Panc1 (cell line): ENCODE results near the gene RUFY1. TPM values are rescaled to one million over a fixed set of nuclear protein-coding genes. Genes with fewer than 3 reads are reported as not detected.

Experiments used
- ATAC-seq: fragments of 200-7000 bp; cut with Tn5 transposase; 2 replicates; pipeline ENCODE4 v1.9.1; 2020; ENCODE audit warnings: mild to moderate bottlenecking, moderate library complexity
- BruUV-seq: library from RNA; stranded (reverse); fragments of 400-500 nt; replicated peaks from 2 replicates; lab custom pipeline; 2021; lab: Mats Ljungman, UMichigan
- CTCF ChIA-PET: fragments of 300-600 bp; sonication (Branson Sonifier 250); formaldehyde crosslinking; loops from one replicate; lab custom pipeline; 2022; ENCODE audit warnings: antibody characterized with exemption; lab: Charles Lee
- POLR2A ChIA-PET: fragments of 300-600 bp; sonication (Branson Sonifier 250); formaldehyde crosslinking; loops from one replicate; lab custom pipeline; 2022; ENCODE audit warnings: antibody characterized with exemption; lab: Charles Lee
- DNase-seq: peaks from one replicate; pipeline ENCODE4 v3.0.0-alpha.2; 2010; ENCODE audit warnings: low read depth, low spot score
- H3K27ac ChIP-seq: 2 replicates; pipeline ENCODE4 v1.5.1; 2011; ENCODE audit warnings: mild to moderate bottlenecking, low read length, inconsistent platforms
- H3K27me3 ChIP-seq: fragments of 200-500 bp; sonication (Bioruptor generic); 2 replicates; pipeline ENCODE4 v1.6.0; 2014; ENCODE audit warnings: low read length, inconsistent platforms; ENCODE audit not compliant: control insufficient read depth, insufficient read depth
- H3K36me3 ChIP-seq: fragments of 200-500 bp; sonication (Bioruptor generic); 2 replicates; pipeline ENCODE4 v1.5.1; 2014; ENCODE audit warnings: inconsistent platforms, mild to moderate bottlenecking, low read length, moderate library complexity; ENCODE audit not compliant: control insufficient read depth, insufficient read depth
- H3K4me1 ChIP-seq: 2 replicates; pipeline ENCODE4 v1.5.1; 2011; ENCODE audit warnings: inconsistent platforms, mild to moderate bottlenecking, low read length, moderate library complexity; ENCODE audit not compliant: control insufficient read depth, insufficient read depth
- H3K4me3 ChIP-seq, 2 experiments: 2 replicates each; pipeline ENCODE4 v1.5.1; 2011 to 2012; ENCODE audit warnings: low read depth in 2 of 2, low read length in 2 of 2, mild to moderate bottlenecking in 2 of 2, inconsistent platforms in 1 of 2, moderate library complexity in 1 of 2
- H3K9me3 ChIP-seq: fragments of 200-500 bp; sonication (Bioruptor generic); 2 replicates; pipeline ENCODE4 v1.5.1; 2014; ENCODE audit warnings: low read depth, mild to moderate bottlenecking, inconsistent platforms, low read length, moderate library complexity; ENCODE audit not compliant: control insufficient read depth, insufficient read depth
- POLR2AphosphoS5 ChIP-seq: IDR thresholded peaks from 2 replicates; pipeline ENCODE4 v1.6.1; 2012; ENCODE audit warnings: mild to moderate bottlenecking, low read depth, low read length, moderate library complexity
- SIN3A ChIP-seq: IDR thresholded peaks from 2 replicates; pipeline ENCODE4 v1.6.1; 2012; ENCODE audit warnings: low read depth, mild to moderate bottlenecking, low read length, moderate library complexity, borderline replicate concordance; ENCODE audit not compliant: insufficient read depth
- TCF7L2 ChIP-seq: IDR thresholded peaks from 2 replicates; pipeline ENCODE4 v1.6.1; 2011; ENCODE audit warnings: mild to moderate bottlenecking, low read depth, low read length, inconsistent platforms
- in situ Hi-C: cut with HindIII; loops from 2 replicates; pipeline ENCODE4 v1.10.0; 2016; ENCODE audit warnings: low sequenced_read_pairs, low pct_unique_long_range_greater_than_20kb
- intact Hi-C: fragments of 100-400 bp; cut with micrococcal nuclease; formaldehyde crosslinking; loops from one replicate; pipeline ENCODE4 v1.10.0; 2022; ENCODE audit not compliant: unreplicated experiment
- total RNA-seq: library from RNA; stranded (reverse); gene quantifications from one replicate; pipeline ENCODE4 v1.2.1, GENCODE V29; 2021; ENCODE audit not compliant: unreplicated experiment
- TF ChIP-seq, protein P1 (sequence below), 2 experiments: IDR thresholded peaks; 2 replicates each; pipeline ENCODE4 v1.6.1; 2011 to 2012; ENCODE audit warnings: low read depth in 2 of 2, control low read depth in 1 of 2, low read length in 1 of 2, mild to moderate bottlenecking in 1 of 2, moderate library complexity in 1 of 2; ENCODE audit not compliant: insufficient read depth in 1 of 2
- TF ChIP-seq, protein P2 (sequence below): fragments of 450-650 bp; IDR thresholded peaks from 2 replicates; pipeline ENCODE4 v1.5.1; 2017; ENCODE audit warnings: mild to moderate bottlenecking

Gene RUFY1
- total RNA-seq, 1 experiment from 2014 or later: 66.3 TPM

DNA sequence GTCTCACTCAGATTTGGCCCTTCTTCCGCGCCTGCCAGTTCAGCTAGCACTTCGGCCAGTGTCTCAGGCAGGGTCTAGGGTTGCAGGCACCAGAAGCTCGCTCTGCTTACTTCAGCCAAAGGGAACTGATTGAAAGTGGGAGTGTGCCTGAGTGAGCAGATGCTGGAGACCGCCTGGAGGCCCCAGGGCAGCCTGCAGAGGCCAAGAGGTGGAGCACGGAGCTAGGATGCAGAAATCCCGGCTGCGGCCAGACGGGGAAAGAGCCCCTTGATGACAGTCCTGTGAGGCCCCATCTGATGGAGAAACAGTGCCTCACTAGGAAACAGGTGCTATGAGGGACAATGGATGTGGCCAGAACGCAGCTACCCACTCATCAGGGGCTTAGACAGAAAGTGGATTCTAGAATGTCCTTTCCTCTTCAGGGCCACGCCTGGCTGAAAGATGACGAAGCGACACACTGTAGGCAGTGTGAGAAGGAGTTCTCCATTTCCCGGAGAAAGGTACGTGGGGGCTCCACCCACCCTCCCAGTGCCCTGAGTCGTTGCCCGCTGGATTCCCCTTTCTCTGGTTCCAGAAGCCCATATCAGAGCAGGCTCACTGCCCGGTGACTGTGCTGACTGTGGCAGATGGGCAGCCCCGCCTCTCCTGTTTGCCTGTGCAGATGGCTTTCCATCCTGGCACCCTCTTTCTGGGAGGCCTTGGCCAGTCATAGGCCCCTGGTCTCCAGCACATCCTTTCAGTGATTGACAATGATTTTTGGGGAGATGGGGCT, 57.0 kb downstream of the RUFY1 start:
- Histone ChIP-seq H3K36me3 (peaks cover 3% of the 10 kb centered on the region), H3K4me3 (no peak overlapping the region), H3K4me1 (peaks cover 38% of the 10 kb centered on the region), H3K9me3 (no peaks in the 10 kb centered on the region), H3K27ac (peak overlapping the region; percentile 25; the same call in 1 of the 2 replicates), H3K27me3 (no peaks in the 10 kb centered on the region)
- ChIA-PET POLR2A (no interaction called here), CTCF (no interaction called here)
- intact Hi-C loops: no loop called here
- DNase-seq (no peak), ATAC-seq (peak; percentile 34)
- peak; percentile 20; the same call in 1 of the 2 replicates for TF ChIP-seq POLR2AphosphoS5
- no peak for TF ChIP-seq SIN3A
- in situ Hi-C loops: no loop called here
- no TSS peak for BruUV-seq

- BruUV-seq: no TSS peak
- ChIA-PET POLR2A (no interaction called here), CTCF (no interaction called here)
- DNase-seq (no peak), ATAC-seq (peak; percentile 7)
- intact Hi-C loops (no loop called here), in situ Hi-C loops (no loop called here)
- peak overlapping the region; percentile 25; the same call in 1 of the 2 replicates for H3K27ac ChIP-seq
- no peaks in the 10 kb centered on the region for H3K27me3 ChIP-seq
- H3K4me3 ChIP-seq: no peak overlapping the region
- H3K9me3 ChIP-seq: no peaks in the 10 kb centered on the region
- H3K36me3 ChIP-seq: peaks cover 5% of the 10 kb centered on the region
- TF ChIP-seq, protein P1, sequence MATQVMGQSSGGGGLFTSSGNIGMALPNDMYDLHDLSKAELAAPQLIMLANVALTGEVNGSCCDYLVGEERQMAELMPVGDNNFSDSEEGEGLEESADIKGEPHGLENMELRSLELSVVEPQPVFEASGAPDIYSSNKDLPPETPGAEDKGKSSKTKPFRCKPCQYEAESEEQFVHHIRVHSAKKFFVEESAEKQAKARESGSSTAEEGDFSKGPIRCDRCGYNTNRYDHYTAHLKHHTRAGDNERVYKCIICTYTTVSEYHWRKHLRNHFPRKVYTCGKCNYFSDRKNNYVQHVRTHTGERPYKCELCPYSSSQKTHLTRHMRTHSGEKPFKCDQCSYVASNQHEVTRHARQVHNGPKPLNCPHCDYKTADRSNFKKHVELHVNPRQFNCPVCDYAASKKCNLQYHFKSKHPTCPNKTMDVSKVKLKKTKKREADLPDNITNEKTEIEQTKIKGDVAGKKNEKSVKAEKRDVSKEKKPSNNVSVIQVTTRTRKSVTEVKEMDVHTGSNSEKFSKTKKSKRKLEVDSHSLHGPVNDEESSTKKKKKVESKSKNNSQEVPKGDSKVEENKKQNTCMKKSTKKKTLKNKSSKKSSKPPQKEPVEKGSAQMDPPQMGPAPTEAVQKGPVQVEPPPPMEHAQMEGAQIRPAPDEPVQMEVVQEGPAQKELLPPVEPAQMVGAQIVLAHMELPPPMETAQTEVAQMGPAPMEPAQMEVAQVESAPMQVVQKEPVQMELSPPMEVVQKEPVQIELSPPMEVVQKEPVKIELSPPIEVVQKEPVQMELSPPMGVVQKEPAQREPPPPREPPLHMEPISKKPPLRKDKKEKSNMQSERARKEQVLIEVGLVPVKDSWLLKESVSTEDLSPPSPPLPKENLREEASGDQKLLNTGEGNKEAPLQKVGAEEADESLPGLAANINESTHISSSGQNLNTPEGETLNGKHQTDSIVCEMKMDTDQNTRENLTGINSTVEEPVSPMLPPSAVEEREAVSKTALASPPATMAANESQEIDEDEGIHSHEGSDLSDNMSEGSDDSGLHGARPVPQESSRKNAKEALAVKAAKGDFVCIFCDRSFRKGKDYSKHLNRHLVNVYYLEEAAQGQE (IDR thresholded peaks at IDR 0.05; ENCODE audit: insufficient read depth in 1 of 2, low read depth in 2 of 2, low read length in 1 of 2): no peak
- TF ChIP-seq POLR2AphosphoS5: peak; percentile 34
- peaks cover 47% of the 10 kb centered on the region for H3K4me1 ChIP-seq
Observed at GRCh38 chr5:179608131-179608581, 57.8 kb downstream of the RUFY1 start.

GRCh38 chr5:179609834-179610108, 59.4 kb downstream of the RUFY1 start:
- no peaks in the 10 kb centered on the region for H3K27me3 ChIP-seq
- no peaks in the 10 kb centered on the region for H3K9me3 ChIP-seq
- peaks cover 20% of the 10 kb centered on the region for H3K36me3 ChIP-seq
- peak; percentile 5; the same call in 1 of the 2 replicates for ATAC-seq
- POLR2A ChIA-PET: interaction anchor here (1.2 kb wide), 1 partner anchor 14 kb away, joined by 4 read pairs; the partner anchor contains the start of gene HNRNPH1
- peak overlapping the region; percentile 23; the same call in 1 of the 2 replicates for H3K27ac ChIP-seq
- DNase-seq: no peak
- intact Hi-C loops: no loop called here
- H3K4me1 ChIP-seq: peaks cover 63% of the 10 kb centered on the region
- CTCF ChIA-PET: no interaction called here
- TF ChIP-seq, protein P2, sequence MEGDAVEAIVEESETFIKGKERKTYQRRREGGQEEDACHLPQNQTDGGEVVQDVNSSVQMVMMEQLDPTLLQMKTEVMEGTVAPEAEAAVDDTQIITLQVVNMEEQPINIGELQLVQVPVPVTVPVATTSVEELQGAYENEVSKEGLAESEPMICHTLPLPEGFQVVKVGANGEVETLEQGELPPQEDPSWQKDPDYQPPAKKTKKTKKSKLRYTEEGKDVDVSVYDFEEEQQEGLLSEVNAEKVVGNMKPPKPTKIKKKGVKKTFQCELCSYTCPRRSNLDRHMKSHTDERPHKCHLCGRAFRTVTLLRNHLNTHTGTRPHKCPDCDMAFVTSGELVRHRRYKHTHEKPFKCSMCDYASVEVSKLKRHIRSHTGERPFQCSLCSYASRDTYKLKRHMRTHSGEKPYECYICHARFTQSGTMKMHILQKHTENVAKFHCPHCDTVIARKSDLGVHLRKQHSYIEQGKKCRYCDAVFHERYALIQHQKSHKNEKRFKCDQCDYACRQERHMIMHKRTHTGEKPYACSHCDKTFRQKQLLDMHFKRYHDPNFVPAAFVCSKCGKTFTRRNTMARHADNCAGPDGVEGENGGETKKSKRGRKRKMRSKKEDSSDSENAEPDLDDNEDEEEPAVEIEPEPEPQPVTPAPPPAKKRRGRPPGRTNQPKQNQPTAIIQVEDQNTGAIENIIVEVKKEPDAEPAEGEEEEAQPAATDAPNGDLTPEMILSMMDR: no peak
- TF ChIP-seq TCF7L2 (no peak), POLR2AphosphoS5 (no peak), SIN3A (no peak)
- TF ChIP-seq, protein P1 (IDR thresholded peaks at IDR 0.05; ENCODE audit: insufficient read depth in 1 of 2, low read depth in 2 of 2, low read length in 1 of 2): no peak
- no TSS peak for BruUV-seq
- H3K4me3 ChIP-seq: no peak overlapping the region
- in situ Hi-C loops: no loop called here
